Measurements from ENCODE around the gene ARHGEF11.

Gene ARHGEF11

GRCh38 chr1:156949127-156949526 lies 96.4 kb downstream of the ARHGEF11 start:
- DNase-seq (ENCODE audit: low read depth) = no peak

- DNase-seq (ENCODE audit: low read depth) = no peak
Measured at GRCh38 chr1:156948708-156949107, 96.8 kb downstream of the ARHGEF11 start.

DNA sequence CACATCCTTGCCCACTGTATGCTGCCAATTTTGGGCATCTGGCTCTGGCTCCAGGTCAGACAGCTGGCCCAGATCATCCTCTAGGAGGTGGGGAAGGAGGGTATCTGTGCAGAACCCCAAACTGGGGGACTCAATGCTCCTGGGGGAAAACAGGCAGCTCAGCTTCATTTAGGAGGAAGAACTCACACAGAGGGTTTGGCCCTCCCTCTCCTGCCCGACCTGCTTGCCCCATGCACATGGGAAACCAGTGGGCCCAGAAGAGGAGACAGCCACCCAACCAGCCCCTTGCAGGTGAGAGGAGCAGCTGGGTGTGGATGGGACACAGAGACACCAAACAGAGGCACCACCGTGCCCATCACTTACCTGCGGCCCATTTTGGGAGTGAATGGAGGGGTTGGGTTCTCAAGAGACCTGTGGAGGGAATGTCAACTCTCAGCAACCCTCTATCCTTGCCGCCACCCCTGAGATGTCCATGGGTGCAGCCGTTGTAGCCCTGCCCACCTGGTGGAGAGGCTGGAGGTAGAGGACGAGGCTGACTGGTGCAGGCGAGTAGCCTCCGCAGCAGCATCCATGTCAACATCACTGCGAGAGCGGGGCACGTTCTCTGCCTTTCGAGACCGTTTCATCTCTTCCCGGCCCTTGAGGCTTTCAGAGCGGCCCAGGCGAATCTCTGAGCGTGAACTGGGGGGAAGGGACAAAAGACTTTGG lies 97.6 kb downstream of the ARHGEF11 start:
- no peak for DNase-seq (ENCODE audit: low read depth)

- DNase-seq (ENCODE audit: low read depth) = no peak
Measured at GRCh38 chr1:156947127-156947526, 98.4 kb downstream of the ARHGEF11 start.

- DNase-seq (ENCODE audit: low read depth) = no peak
Measured at GRCh38 chr1:156945881-156946661, 99.5 kb downstream of the ARHGEF11 start.

- DNase-seq (ENCODE audit: low read depth) = no peak
Measured at GRCh38 chr1:156944848-156945247, 100.7 kb downstream of the ARHGEF11 start.

GRCh38 chr1:156944268-156944667 lies 101.3 kb downstream of the ARHGEF11 start:
- DNase-seq (ENCODE audit: low read depth) = no peak

DNA sequence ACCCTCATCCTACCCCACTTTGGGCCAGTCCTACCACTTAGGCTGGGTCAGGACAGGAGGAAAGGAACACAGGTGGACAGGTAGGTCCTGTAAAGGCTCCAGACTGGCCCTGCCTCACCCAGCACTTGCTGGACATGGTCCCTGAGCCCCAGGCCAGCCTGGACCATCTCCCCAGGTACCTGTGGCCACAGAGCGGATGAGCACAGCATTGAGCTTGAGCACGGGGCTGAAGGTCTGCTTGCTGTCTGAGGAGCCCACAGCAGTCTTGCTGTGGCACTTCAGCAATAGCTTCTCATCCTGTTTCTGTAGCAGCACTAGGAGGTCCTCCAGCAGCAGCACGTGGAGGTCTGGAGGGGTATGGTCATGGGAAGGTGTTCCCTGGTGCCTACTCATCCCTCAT lies 101.8 kb downstream of the ARHGEF11 start:
- DNase-seq (ENCODE audit: low read depth) = no peak

DNA sequence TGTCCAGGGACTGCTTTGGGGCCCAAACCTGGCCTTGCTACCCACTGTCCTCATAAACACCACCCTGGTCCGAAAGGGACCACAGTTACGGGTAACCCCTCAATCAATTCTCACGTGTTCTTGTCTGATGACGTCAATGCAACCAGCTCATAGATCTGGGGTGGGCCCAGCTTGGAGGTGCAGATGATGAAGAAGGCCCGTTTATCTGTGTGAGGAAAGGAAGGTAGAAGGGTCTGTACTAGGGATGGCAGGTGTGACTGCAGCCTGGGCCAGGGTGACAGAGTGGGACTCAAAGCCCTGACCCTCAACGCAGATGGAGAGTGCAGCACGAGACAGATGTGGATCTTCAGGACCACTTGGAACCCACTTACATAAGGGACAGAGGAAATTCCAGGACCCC lies 103.0 kb downstream of the ARHGEF11 start:
- no peak for DNase-seq (ENCODE audit: low read depth)

DNA sequence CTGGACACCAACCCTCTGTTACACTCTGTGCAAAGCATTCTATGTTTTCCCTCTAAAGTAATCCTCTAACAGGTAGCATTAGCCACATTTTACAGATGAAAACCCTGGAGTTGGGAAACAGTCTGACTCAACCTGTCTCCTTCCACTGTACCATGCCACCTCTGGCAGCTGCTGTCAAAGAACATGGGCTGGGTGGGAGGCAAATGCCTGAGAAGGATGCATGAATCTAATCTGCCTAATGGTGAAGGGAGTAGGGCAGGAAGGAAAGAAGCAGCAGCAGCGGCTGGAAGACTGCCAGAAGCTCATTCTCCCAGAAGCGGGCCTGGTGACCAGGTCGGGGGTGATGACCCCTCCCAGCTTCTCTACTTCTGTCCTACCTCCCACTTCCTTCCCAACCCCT lies 103.4 kb downstream of the ARHGEF11 start:
- no peak for DNase-seq (ENCODE audit: low read depth)

- no peak for DNase-seq (ENCODE audit: low read depth)
Measured at GRCh38 chr1:156941675-156942074, 103.9 kb downstream of the ARHGEF11 start.

- no peak for DNase-seq (ENCODE audit: low read depth)
Measured at GRCh38 chr1:156939786-156940334, 105.7 kb downstream of the ARHGEF11 start.

DNA sequence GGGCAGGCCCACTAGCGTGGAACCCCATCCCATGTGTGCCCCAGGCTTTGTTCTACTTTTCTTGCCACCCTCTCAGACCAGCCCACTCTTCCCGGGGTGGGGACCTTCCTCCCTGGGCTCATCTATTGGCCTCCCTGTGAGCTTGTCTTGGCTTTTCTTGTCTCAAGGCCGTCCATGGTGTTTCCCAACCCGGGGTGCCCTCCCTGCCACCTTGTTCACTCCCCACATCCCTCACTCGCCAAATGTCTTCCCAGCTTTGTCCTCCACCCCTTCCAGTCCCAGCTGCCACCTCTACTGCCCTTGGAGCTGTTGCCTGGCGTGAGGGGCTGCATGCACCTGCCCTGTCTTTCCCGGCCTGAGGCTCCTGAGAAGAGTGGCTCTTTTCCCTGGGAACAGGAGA lies 106.7 kb downstream of the ARHGEF11 start:
- DNase-seq (ENCODE audit: low read depth) = no peak

DNA sequence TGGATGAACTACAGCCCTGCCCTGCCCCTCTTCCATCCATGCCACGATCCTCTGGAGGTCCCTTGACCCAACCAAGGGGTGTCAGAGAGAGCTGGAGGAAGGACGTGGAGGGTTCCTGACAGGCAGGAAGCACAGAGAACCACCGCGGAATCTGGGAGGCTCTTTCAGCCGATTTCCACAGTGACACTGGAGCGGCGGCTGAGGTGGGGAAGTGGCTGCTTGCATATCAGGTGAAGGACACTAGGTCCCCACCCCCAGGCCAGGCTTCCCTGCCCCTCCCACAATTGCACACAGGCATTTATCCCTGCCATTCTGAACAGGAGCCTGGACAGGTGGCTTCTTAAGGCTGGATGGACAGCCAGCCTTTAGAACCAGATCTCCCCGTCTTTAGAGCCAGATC lies 107.7 kb downstream of the ARHGEF11 start:
- no peak for DNase-seq (ENCODE audit: low read depth)

DNA sequence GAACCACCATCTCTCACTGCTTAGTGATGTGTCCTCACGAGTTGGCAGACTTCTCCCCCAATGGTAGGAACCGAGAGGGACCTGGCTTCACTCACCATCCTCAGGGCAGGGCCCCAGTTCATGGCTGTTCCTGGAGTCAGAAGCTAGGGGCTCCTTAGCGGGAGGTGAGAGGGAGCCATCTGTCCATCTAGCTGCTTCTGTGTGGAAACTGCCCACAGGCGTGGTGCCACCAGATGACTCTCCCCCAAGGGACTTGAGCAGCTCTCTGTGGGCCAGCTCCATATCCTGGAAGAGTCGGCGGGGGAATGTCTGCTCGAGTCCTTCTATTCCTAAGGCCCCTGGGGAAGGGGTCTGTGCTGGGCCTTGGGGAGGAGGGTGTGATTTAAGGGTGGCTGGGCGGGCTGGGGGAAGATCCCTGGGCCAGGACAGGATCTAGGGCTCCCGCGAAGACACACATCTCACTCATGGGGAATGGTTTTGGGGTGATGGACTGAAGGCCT lies 108.8 kb downstream of the ARHGEF11 start:
- no peak for DNase-seq (ENCODE audit: low read depth)

DNA sequence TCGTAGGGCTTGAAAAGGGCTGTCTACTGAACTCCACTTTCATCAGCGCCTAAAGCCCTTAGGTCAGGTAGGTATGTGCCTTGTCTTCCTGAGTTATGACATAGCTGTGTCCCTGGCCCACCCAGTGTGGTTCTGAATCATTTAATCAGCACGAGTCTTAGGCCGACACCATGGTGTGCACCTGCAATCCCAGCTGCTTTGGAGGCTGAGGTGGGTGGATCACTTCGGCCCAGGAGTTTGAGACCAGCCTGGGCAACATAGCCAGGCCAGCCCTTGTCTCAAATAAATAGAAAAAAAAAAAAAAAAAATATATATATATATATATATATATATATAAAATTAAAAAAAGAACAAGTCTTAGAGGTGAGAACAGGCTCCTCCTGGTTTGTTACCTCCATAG lies 109.4 kb downstream of the ARHGEF11 start:
- DNase-seq (ENCODE audit: low read depth) = no peak

DNA sequence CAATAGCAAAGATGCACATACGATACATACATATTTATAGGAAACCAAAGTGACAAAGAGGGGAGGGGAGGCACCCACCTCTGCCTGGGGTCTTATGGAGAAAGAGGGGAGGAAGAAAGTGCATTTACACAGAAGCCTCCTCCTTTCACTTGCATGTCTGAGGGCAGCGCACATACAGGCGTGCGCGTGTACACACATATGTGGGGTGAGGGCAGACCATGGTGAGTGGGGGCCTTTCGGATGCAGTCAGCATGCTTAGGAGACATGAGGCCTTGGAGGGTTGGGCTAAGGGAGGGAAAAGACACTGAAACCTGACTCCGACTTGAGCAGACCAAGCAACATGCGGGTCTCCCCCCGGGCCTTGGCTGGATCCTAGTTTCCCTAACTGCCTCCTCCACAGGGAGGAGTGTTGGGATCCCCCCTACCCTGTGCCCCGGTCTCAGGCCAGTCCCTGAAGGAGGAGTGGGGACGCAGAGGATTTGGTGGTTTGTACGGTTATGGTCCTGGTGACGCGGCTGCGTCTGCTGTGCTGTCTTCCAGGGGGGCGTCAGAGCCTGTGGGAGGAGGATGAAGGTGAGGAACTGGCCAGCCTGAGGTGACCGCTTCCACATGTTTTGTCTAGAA lies 109.9 kb downstream of the ARHGEF11 start:
- DNase-seq (ENCODE audit: low read depth) = no peak

- no peak for DNase-seq (ENCODE audit: low read depth)
Measured at GRCh38 chr1:156933136-156933535, 112.4 kb downstream of the ARHGEF11 start.

DNA sequence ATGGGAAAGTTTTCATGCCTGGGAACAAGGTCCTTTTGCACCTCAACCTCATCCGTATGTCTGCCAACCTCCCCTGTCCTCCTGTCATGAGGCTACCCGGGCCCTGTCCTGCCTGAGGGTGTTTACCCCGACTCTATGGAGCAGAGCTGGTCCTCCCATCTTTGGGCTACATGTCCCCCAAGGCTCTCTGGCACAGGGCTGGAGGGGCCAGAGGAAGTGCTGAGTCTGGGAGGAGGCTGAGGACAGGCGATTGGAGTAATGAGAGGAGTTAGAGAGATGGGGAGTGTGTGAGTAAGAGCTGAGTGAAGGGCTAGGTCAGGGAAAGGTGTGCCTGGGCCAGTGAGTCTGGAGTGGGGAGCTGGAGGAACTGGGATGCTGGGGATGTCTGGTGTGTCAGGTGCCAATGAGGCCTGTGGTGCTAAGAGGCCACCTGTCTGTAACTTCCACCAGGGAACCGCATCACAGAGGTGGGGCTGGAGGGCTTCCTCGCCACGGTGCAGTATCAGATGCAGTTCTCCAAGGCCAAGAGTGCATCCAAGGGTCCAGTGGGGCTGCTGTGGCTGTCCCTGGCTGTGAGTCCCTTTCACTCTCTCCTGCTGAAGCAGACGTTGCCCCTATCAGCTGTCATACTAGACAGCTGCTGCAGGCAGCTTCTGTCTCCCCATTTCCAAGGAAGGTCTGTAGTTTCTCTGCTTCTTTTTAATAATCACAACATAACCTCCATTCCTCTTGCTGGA lies 113.4 kb downstream of the ARHGEF11 start:
- DNase-seq (ENCODE audit: low read depth) = no peak

DNA sequence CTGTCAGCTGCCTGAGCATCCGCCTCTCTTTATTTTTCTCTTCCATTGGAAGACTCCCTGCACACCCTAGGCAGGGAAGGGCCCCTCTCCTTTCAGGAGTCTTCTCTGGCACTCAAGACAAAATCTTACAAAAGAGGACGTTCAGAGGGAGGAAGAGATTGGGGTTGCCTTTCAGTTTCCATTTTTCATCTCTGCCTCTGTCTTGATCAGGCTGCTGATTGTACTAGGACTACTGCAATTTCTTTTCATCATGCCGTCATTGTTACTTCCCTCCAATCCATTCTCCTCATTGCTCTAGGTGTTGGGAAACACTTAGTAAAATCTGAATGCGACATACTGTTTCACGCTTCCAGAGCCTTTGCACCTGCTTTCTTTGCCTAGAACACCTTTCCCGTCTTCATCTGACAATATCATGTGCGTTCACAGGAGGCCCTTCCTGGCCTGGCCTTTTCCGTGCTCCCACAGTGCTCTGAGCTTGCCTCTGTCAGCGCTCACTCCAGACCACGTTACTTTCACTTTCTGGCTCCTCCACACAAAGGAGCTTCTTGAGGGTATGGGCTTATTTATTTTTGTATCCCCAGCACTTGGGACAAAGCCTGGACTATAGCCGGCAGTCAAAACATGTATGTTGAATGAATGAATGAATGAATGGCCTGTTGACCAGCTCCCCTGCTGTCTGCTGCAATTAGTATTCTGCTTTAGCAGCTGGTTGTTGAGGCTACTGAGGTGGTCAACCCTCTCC lies 114.2 kb downstream of the ARHGEF11 start:
- DNase-seq (ENCODE audit: low read depth) = peak; percentile 26

- no peak for DNase-seq (ENCODE audit: low read depth)
Measured at GRCh38 chr1:156930483-156930882, 115.1 kb downstream of the ARHGEF11 start.
